CD8-positive, alpha-beta memory T cell (primary cell): ENCODE data around the gene SOCS6. TPM values are rescaled to one million over a fixed set of nuclear protein-coding genes. Genes with fewer than 3 reads are reported as not detected.

Experiments used
- CTCF ChIA-PET: fragments of 350-600 bp; sonication (Branson Sonifier 250); formaldehyde crosslinking; loops from one replicate; lab custom pipeline; 2021; ENCODE audit warnings: antibody characterized with exemption; lab: Charles Lee
- POLR2A ChIA-PET: fragments of 350-600 bp; sonication (Branson Sonifier 250); formaldehyde crosslinking; loops from one replicate; lab custom pipeline; 2021; ENCODE audit warnings: antibody characterized with exemption; lab: Charles Lee
- DNase-seq, 5 donors: peaks; one replicate each; pipeline versions ENCODE4 v3.0.0 to v3.0.0-alpha.2; 2020 to 2022; ENCODE audit warnings: mixed read lengths in 1 of 5
- H3K27ac ChIP-seq: one replicate; pipeline ENCODE4 v1.7.0; 2013; ENCODE audit warnings: low read depth, mild to moderate bottlenecking, low read length, moderate library complexity
- H3K27me3 ChIP-seq: 2 replicates; pipeline ENCODE4 v1.7.0; 2013; ENCODE audit warnings: low read length, mild to moderate bottlenecking; ENCODE audit not compliant: insufficient read depth, poor library complexity, severe bottlenecking
- H3K36me3 ChIP-seq: 2 replicates; pipeline ENCODE4 v1.7.0; 2013; ENCODE audit warnings: mild to moderate bottlenecking, low read length, moderate library complexity; ENCODE audit not compliant: insufficient read depth
- H3K4me1 ChIP-seq: 2 replicates; pipeline ENCODE4 v1.7.0; 2013; ENCODE audit warnings: mild to moderate bottlenecking, low read length, moderate library complexity; ENCODE audit not compliant: insufficient read depth
- H3K4me3 ChIP-seq: 2 replicates; pipeline ENCODE4 v1.7.0; 2013; ENCODE audit warnings: mild to moderate bottlenecking, low read length
- H3K9me3 ChIP-seq: 2 replicates; pipeline ENCODE4 v1.7.0; 2013; ENCODE audit warnings: mild to moderate bottlenecking, low read length
- H3K27ac Mint-ChIP-seq, 8 donors: one replicate each; pipeline ENCODE4 v1.8.0; 2020 to 2021; ENCODE audit warnings: mixed read lengths in 8 of 8, mild to moderate bottlenecking in 6 of 8, inconsistent platforms in 3 of 8, moderate library complexity in 3 of 8
- H3K27me3 Mint-ChIP-seq, 2 donors: one replicate each; pipeline ENCODE4 v1.8.0; 2020 to 2021; ENCODE audit warnings: mixed read lengths in 2 of 2, mild to moderate bottlenecking in 1 of 2, moderate library complexity in 1 of 2
- H3K36me3 Mint-ChIP-seq, 3 donors: one replicate each; pipeline ENCODE4 v1.8.0; 2020 to 2021; ENCODE audit warnings: mixed read lengths in 3 of 3, inconsistent platforms in 1 of 3, mild to moderate bottlenecking in 1 of 3
- H3K4me1 Mint-ChIP-seq, 3 donors: one replicate each; pipeline ENCODE4 v1.8.0; 2020 to 2021; ENCODE audit warnings: mixed read lengths in 3 of 3, inconsistent platforms in 1 of 3, mild to moderate bottlenecking in 1 of 3
- H3K4me3 Mint-ChIP-seq, 7 donors: one replicate each; pipeline ENCODE4 v1.8.0; 2020 to 2021; ENCODE audit warnings: mixed read lengths in 7 of 7, mild to moderate bottlenecking in 6 of 7, moderate library complexity in 4 of 7, inconsistent platforms in 2 of 7
- H3K9me3 Mint-ChIP-seq, 5 donors: one replicate each; pipeline ENCODE4 v1.8.0; 2020 to 2022; ENCODE audit warnings: mixed read lengths in 5 of 5, mild to moderate bottlenecking in 3 of 5, moderate library complexity in 2 of 5, inconsistent platforms in 1 of 5
- polyA plus RNA-seq: library from polyadenylated mRNA; unstranded; fragments of 300-500 nt; fragmentation: Illumina TruSeq; gene quantifications from one replicate; pipeline ENCODE4 v1.2.3, GENCODE V29; 2021
- total RNA-seq, 2 experiments: library from RNA; stranded (reverse); gene quantifications; one replicate each; pipeline ENCODE4 v1.2.3, GENCODE V29; 2021

The SOCS6 gene
- total and polyA plus RNA-seq, 3 experiments from 2014 or later = 0.25 to 1.2 (median 1.0) TPM

GRCh38 chr18:70333316-70333715, 44.5 kb downstream of the SOCS6 start:
- Mint-ChIP-seq H3K4me3 (no peak overlapping the region), H3K9me3 (peaks cover 0 to 6% (median 0%) of the 10 kb centered on the region in 5 donors), H3K36me3 (no peaks in the 10 kb centered on the region), H3K27ac (no peak overlapping the region), H3K4me1 (no peaks in the 10 kb centered on the region), H3K27me3 (peaks cover 0 to 1% of the 10 kb centered on the region in 2 donors)
- Histone ChIP-seq H3K9me3 (no peaks in the 10 kb centered on the region), H3K36me3 (no peaks in the 10 kb centered on the region), H3K27me3 (no peaks in the 10 kb centered on the region), H3K4me3 (no peak overlapping the region), H3K27ac (no peak overlapping the region), H3K4me1 (no peaks in the 10 kb centered on the region)
- CTCF ChIA-PET = no interaction called here
- DNase-seq = no peak
- POLR2A ChIA-PET = no interaction called here

GRCh38 chr18:70333757-70334156, 44.9 kb downstream of the SOCS6 start:
- H3K4me3 ChIP-seq = no peak overlapping the region
- no peak overlapping the region for H3K4me3 Mint-ChIP-seq
- no peaks in the 10 kb centered on the region for H3K9me3 ChIP-seq
- peaks cover 0 to 1% of the 10 kb centered on the region in 2 donors for H3K27me3 Mint-ChIP-seq
- H3K36me3 Mint-ChIP-seq = no peaks in the 10 kb centered on the region
- peaks cover 0 to 6% (median 0%) of the 10 kb centered on the region in 5 donors for H3K9me3 Mint-ChIP-seq
- POLR2A ChIA-PET = no interaction called here
- H3K27me3 ChIP-seq = no peaks in the 10 kb centered on the region
- H3K4me1 Mint-ChIP-seq = no peaks in the 10 kb centered on the region
- CTCF ChIA-PET = no interaction called here
- H3K4me1 ChIP-seq = no peaks in the 10 kb centered on the region
- DNase-seq = no peak
- no peak overlapping the region for H3K27ac Mint-ChIP-seq
- H3K27ac ChIP-seq = no peak overlapping the region
- no peaks in the 10 kb centered on the region for H3K36me3 ChIP-seq

- no peaks in the 10 kb centered on the region for H3K36me3 ChIP-seq
- ChIA-PET POLR2A (no interaction called here), CTCF (no interaction called here)
- H3K4me3 ChIP-seq = no peak overlapping the region
- Mint-ChIP-seq H3K9me3 (peaks cover 0 to 6% (median 0%) of the 10 kb centered on the region in 5 donors), H3K4me3 (no peak overlapping the region), H3K27ac (no peak overlapping the region), H3K4me1 (no peaks in the 10 kb centered on the region), H3K36me3 (no peaks in the 10 kb centered on the region), H3K27me3 (peaks cover 0 to 1% of the 10 kb centered on the region in 2 donors)
- no peak for DNase-seq
- no peaks in the 10 kb centered on the region for H3K4me1 ChIP-seq
- H3K27ac ChIP-seq = no peak overlapping the region
- no peaks in the 10 kb centered on the region for H3K9me3 ChIP-seq
- H3K27me3 ChIP-seq = no peaks in the 10 kb centered on the region
These were observed 45.4 kb downstream of the SOCS6 start for GRCh38 chr18:70334264-70334663.

- H3K27me3 Mint-ChIP-seq = peaks cover 0 to 1% of the 10 kb centered on the region in 2 donors
- H3K36me3 Mint-ChIP-seq = no peaks in the 10 kb centered on the region
- peaks cover 0 to 6% (median 0%) of the 10 kb centered on the region in 5 donors for H3K9me3 Mint-ChIP-seq
- no peak overlapping the region for H3K27ac Mint-ChIP-seq
- ChIA-PET POLR2A (no interaction called here), CTCF (no interaction called here)
- no peaks in the 10 kb centered on the region for H3K4me1 ChIP-seq
- DNase-seq = no peak
- H3K4me3 Mint-ChIP-seq = no peak overlapping the region
- no peak overlapping the region for H3K27ac ChIP-seq
- H3K9me3 ChIP-seq = no peaks in the 10 kb centered on the region
- H3K4me3 ChIP-seq = no peak overlapping the region
- H3K36me3 ChIP-seq = no peaks in the 10 kb centered on the region
- H3K4me1 Mint-ChIP-seq = no peaks in the 10 kb centered on the region
- no peaks in the 10 kb centered on the region for H3K27me3 ChIP-seq
These were observed 46.0 kb downstream of the SOCS6 start for GRCh38 chr18:70334728-70335329.

- CTCF ChIA-PET = interaction anchor here (0.7 kb wide), 1 partner anchor 267 kb away, joined by 3 read pairs; no protein-coding TSS in a partner anchor
- Histone ChIP-seq H3K9me3 (no peaks in the 10 kb centered on the region), H3K4me3 (no peak overlapping the region), H3K27ac (no peak overlapping the region), H3K27me3 (no peaks in the 10 kb centered on the region), H3K36me3 (no peaks in the 10 kb centered on the region), H3K4me1 (no peaks in the 10 kb centered on the region)
- Mint-ChIP-seq H3K27ac (no peak overlapping the region), H3K27me3 (peaks cover 0 to 1% of the 10 kb centered on the region in 2 donors), H3K36me3 (no peaks in the 10 kb centered on the region), H3K4me1 (no peaks in the 10 kb centered on the region), H3K4me3 (no peak overlapping the region), H3K9me3 (peaks cover 0 to 6% (median 0%) of the 10 kb centered on the region in 5 donors)
- no peak for DNase-seq
- POLR2A ChIA-PET = no interaction called here
These were observed 47.3 kb downstream of the SOCS6 start for GRCh38 chr18:70335892-70336726.

GRCh38 chr18:70337139-70337972, 48.5 kb downstream of the SOCS6 start:
- no peak for DNase-seq
- Mint-ChIP-seq H3K9me3 (peaks cover 0 to 3% (median 0%) of the 10 kb centered on the region in 5 donors), H3K27ac (no peak overlapping the region), H3K27me3 (peaks cover 0 to 1% of the 10 kb centered on the region in 2 donors), H3K36me3 (no peaks in the 10 kb centered on the region), H3K4me1 (no peaks in the 10 kb centered on the region), H3K4me3 (no peak overlapping the region)
- no peaks in the 10 kb centered on the region for H3K4me1 ChIP-seq
- no peaks in the 10 kb centered on the region for H3K36me3 ChIP-seq
- no peaks in the 10 kb centered on the region for H3K9me3 ChIP-seq
- no peak overlapping the region for H3K4me3 ChIP-seq
- H3K27me3 ChIP-seq = no peaks in the 10 kb centered on the region
- ChIA-PET CTCF (no interaction called here), POLR2A (no interaction called here)
- no peak overlapping the region for H3K27ac ChIP-seq

GRCh38 chr18:70338890-70339289, 50.0 kb downstream of the SOCS6 start:
- Histone ChIP-seq H3K9me3 (no peaks in the 10 kb centered on the region), H3K4me1 (no peaks in the 10 kb centered on the region), H3K27ac (no peak overlapping the region), H3K27me3 (no peaks in the 10 kb centered on the region), H3K36me3 (no peaks in the 10 kb centered on the region), H3K4me3 (no peak overlapping the region)
- Mint-ChIP-seq H3K4me1 (no peaks in the 10 kb centered on the region), H3K9me3 (peaks cover 0 to 3% (median 0%) of the 10 kb centered on the region in 5 donors), H3K36me3 (no peaks in the 10 kb centered on the region), H3K27ac (no peak overlapping the region), H3K4me3 (no peak overlapping the region), H3K27me3 (no peaks in the 10 kb centered on the region)
- ChIA-PET CTCF (no interaction called here), POLR2A (no interaction called here)
- no peak for DNase-seq

GRCh38 chr18:70339915-70340314, 51.1 kb downstream of the SOCS6 start:
- Mint-ChIP-seq H3K27ac (no peak overlapping the region), H3K27me3 (no peaks in the 10 kb centered on the region), H3K9me3 (peaks cover 0 to 1% (median 0%) of the 10 kb centered on the region in 5 donors), H3K36me3 (no peaks in the 10 kb centered on the region), H3K4me3 (no peak overlapping the region), H3K4me1 (no peaks in the 10 kb centered on the region)
- Histone ChIP-seq H3K27me3 (no peaks in the 10 kb centered on the region), H3K27ac (no peak overlapping the region), H3K4me3 (no peak overlapping the region), H3K36me3 (no peaks in the 10 kb centered on the region), H3K9me3 (no peaks in the 10 kb centered on the region), H3K4me1 (no peaks in the 10 kb centered on the region)
- CTCF ChIA-PET = no interaction called here
- POLR2A ChIA-PET = no interaction called here
- no peak for DNase-seq
